GM12878 (cell line): ENCODE data around the gene GNG3. TPM values are rescaled to one million over a fixed set of nuclear protein-coding genes. Genes with fewer than 3 reads are reported as not detected.

Source experiments
- ASH2L ChIP-seq: fragments of 300-600, 200-600 bp; sonication (generic); IDR thresholded peaks from 2 replicates; pipeline ENCODE4 v1.6.1; 2017; ENCODE audit warnings: low read depth, mild to moderate bottlenecking, borderline replicate concordance
- CBX3 ChIP-seq: fragments of 200-600 bp; sonication (generic); IDR thresholded peaks from 2 replicates; pipeline ENCODE4 v1.6.1; 2016; ENCODE audit warnings: low read depth, borderline replicate concordance
- CHD4 ChIP-seq: fragments of 200-600 bp; sonication (generic); IDR thresholded peaks from 2 replicates; pipeline ENCODE4 v1.6.1; 2016; ENCODE audit warnings: mild to moderate bottlenecking
- CUX1 ChIP-seq: IDR thresholded peaks from 2 replicates; pipeline ENCODE4 v1.6.1; 2012; ENCODE audit warnings: improper control_type of control experiment, low read depth, low read length; ENCODE audit not compliant: insufficient replicate concordance
- HDAC2 ChIP-seq: fragments of 200-600 bp; sonication (generic); IDR thresholded peaks from 2 replicates; pipeline ENCODE4 v1.6.1; 2017
- IRF5 ChIP-seq: fragments of 450-650 bp; IDR thresholded peaks from 2 replicates; pipeline ENCODE4 v1.6.1; 2017; ENCODE audit warnings: borderline replicate concordance
- KAT2A ChIP-seq: conservative IDR thresholded peaks from 2 replicates; pipeline ENCODE4 v1.6.1; 2011; ENCODE audit warnings: low read depth, low read length; ENCODE audit not compliant: control insufficient read depth
- KDM1A ChIP-seq: fragments of 200-600 bp; sonication (generic); IDR thresholded peaks from 2 replicates; pipeline ENCODE4 v1.6.1; 2016; ENCODE audit warnings: borderline replicate concordance
- MEF2B ChIP-seq: fragments of 450-650 bp; IDR thresholded peaks from 2 replicates; pipeline ENCODE4 v1.6.1; 2018; ENCODE audit warnings: mild to moderate bottlenecking, moderate library complexity; ENCODE audit not compliant: partially characterized antibody, poor library complexity, severe bottlenecking
- MXI1 ChIP-seq: fragments of 150-350 bp; IDR thresholded peaks from 2 replicates; pipeline ENCODE4 v1.6.1; 2011; ENCODE audit warnings: low read depth, mild to moderate bottlenecking, inconsistent platforms, low read length, improper control_type of control experiment
- RELA ChIP-seq: fragments of 450-650 bp; IDR thresholded peaks from 2 replicates; pipeline ENCODE4 v1.8.0; 2014; ENCODE audit warnings: borderline replicate concordance; ENCODE audit not compliant: partially characterized antibody
- TCF3 ChIP-seq: IDR thresholded peaks from 2 replicates; pipeline ENCODE4 v1.6.1; 2012; ENCODE audit warnings: low read depth, mild to moderate bottlenecking, low read length, borderline replicate concordance; ENCODE audit not compliant: insufficient read depth
- USF1 ChIP-seq: IDR thresholded peaks from 2 replicates; pipeline ENCODE4 v1.6.1; 2011; ENCODE audit warnings: borderline replicate concordance, low read depth, mild to moderate bottlenecking, moderate library complexity, mixed read lengths, low read length; ENCODE audit not compliant: insufficient read depth; ENCODE audit errors: extremely low read length
- ZBED1 ChIP-seq: IDR thresholded peaks from 2 replicates; pipeline ENCODE4 v1.6.1; 2016; ENCODE audit warnings: borderline replicate concordance
- ZNF217 ChIP-seq: fragments of 450-650 bp; IDR thresholded peaks from 2 replicates; pipeline ENCODE4 v1.6.1; 2017; ENCODE audit warnings: antibody characterized with exemption, mild to moderate bottlenecking
- ZNF24 ChIP-seq: fragments of 450-650 bp; IDR thresholded peaks from 2 replicates; pipeline ENCODE4 v1.6.1; 2017; ENCODE audit warnings: antibody characterized with exemption, mild to moderate bottlenecking
- ZNF592 ChIP-seq: fragments of 450-650 bp; IDR thresholded peaks from 2 replicates; pipeline ENCODE4 v1.6.1; 2017; ENCODE audit warnings: mild to moderate bottlenecking, moderate library complexity
- polyA plus RNA-seq, 11 experiments: library from polyadenylated mRNA; depleted of rRNA in 4 of 11; unstranded in 6 of 11; stranded (reverse) in 5 of 11; fragments of >200 nt; fragmentation: Nextera tagmentation in 4 of 11; fragmentation: Illumina TruSeq in 1 of 11; extraction: Ambion mirVana in 4 of 11; extraction: Trizol in 1 of 11; gene quantifications; 1 replicate in 1 of 11; 2 replicates in 10 of 11; pipeline versions ENCODE4 v1.2.1 to v1.2.3, GENCODE V29; 2011 to 2016; ENCODE audit warnings: inconsistent platforms in 2 of 11, missing spikeins in 2 of 11, low read depth in 1 of 11
- total RNA-seq, 4 experiments: library from RNA; depleted of rRNA in 3 of 4; stranded (reverse); fragments of >200 nt in 3 of 4; fragmentation: Illumina TruSeq in 1 of 4; extraction: Trizol in 1 of 4; gene quantifications; 2 replicates each; pipeline versions ENCODE4 v1.2.1 to v1.2.3, GENCODE V29; 2013 to 2021

The GNG3 gene
- total and polyA plus RNA-seq, 10 of the 15 experiments (the other 5 are each of a cell fraction or from before 2014, with no cell fraction given), result 0.27 to 0.83 (median 0.57) TPM; not detected in 5

GRCh38 chr11:62709247-62710000, 1.9 kb downstream of the GNG3 start (continued):
- no peak for TF ChIP-seq KDM1A
- no peak for TF ChIP-seq ZNF592
- TF ChIP-seq KAT2A, result no peak
- no peak for TF ChIP-seq TCF3
- peak; percentile 60 for TF ChIP-seq RELA
- no peak for TF ChIP-seq IRF5
- peak; percentile 87; the same call in 1 of the 2 replicates for TF ChIP-seq ZBED1
- TF ChIP-seq MXI1, result no peak; the same call in none of the 2 replicates
- TF ChIP-seq CUX1, result no peak
- TF ChIP-seq CHD4, result no peak
- TF ChIP-seq ASH2L, result no peak
- no peak for TF ChIP-seq ZNF217
- no peak for TF ChIP-seq MEF2B
- TF ChIP-seq ZNF24, result no peak
- TF ChIP-seq USF1, result no peak
- no peak for TF ChIP-seq CBX3
- no peak for TF ChIP-seq HDAC2
